Stimulated activated CD4-positive, alpha-beta T cell treated with anti-CD3 and anti-CD28 coated beads, TNF-alpha, amount 100 ng/mL, for 48 hours (primary cell): ENCODE data around the gene SMTN.
"Not testable (repeated sequence)": the region's sequence is repeated elsewhere in the genome, so short reads cannot be mapped to it uniquely, and the experiment has no call there.

Experiments used
- DNase-seq, 3 donors: peaks; one replicate each; pipeline ENCODE4 v3.0.0-alpha.2; 2020; ENCODE audit warnings: low read depth in 3 of 3

The SMTN gene

GRCh38 chr22:31104869-31105268 lies 23.8 kb downstream of the SMTN start:
- no peak for DNase-seq

GRCh38 chr22:31105282-31105929 lies 24.3 kb downstream of the SMTN start:
- DNase-seq: no peak

- DNase-seq: no peak
Observed at GRCh38 chr22:31106001-31106571, 25.0 kb downstream of the SMTN start.

- no peak for DNase-seq
Observed at GRCh38 chr22:31106731-31107177, 25.6 kb downstream of the SMTN start.

GRCh38 chr22:31107178-31107893 lies 26.2 kb downstream of the SMTN start, which contains the start of gene SELENOM:
SELENOM (minus strand) TSS chr22:31107568; CDS start chr22:31107505, 63 bp downstream.
- peak; percentile 79 to 85 (median 85) for DNase-seq

GRCh38 chr22:31107894-31108218 lies 26.7 kb downstream of the SMTN start:
- no peak for DNase-seq

GRCh38 chr22:31112547-31113091 lies 31.5 kb downstream of the SMTN start:
- DNase-seq: not testable (repeated sequence)

- no peak for DNase-seq
Observed at GRCh38 chr22:31118046-31118820, 37.1 kb downstream of the SMTN start.

GRCh38 chr22:31119026-31119717 lies 38.1 kb downstream of the SMTN start:
- DNase-seq: no peak

- no peak for DNase-seq
Observed at GRCh38 chr22:31120230-31120629, 39.1 kb downstream of the SMTN start.

- DNase-seq: no peak
Observed at GRCh38 chr22:31120642-31121041, 39.5 kb downstream of the SMTN start.

- no peak for DNase-seq
Observed at GRCh38 chr22:31121403-31121802, 40.3 kb downstream of the SMTN start.

- no peak for DNase-seq
Observed at GRCh38 chr22:31122196-31122531, 41.0 kb downstream of the SMTN start.

- no peak for DNase-seq
Observed at GRCh38 chr22:31122532-31123291, 41.6 kb downstream of the SMTN start, which contains the start of gene INPP5J. INPP5J (plus strand) TSS chr22:31122966; CDS start chr22:31123015, 49 bp downstream.

- DNase-seq: no peak
Observed at GRCh38 chr22:31123292-31123602, 42.1 kb downstream of the SMTN start.

GRCh38 chr22:31124290-31124689 lies 43.2 kb downstream of the SMTN start:
- no peak for DNase-seq

- no peak for DNase-seq
Observed at GRCh38 chr22:31124811-31125465, 43.8 kb downstream of the SMTN start.

GRCh38 chr22:31125521-31126117 lies 44.5 kb downstream of the SMTN start:
- DNase-seq: no peak

GRCh38 chr22:31126128-31126868 lies 45.2 kb downstream of the SMTN start:
- no peak for DNase-seq
